Spleen (tissue), 11 donors: ENCODE measurements around the gene TENT5A. TPM values are rescaled to one million over a fixed set of nuclear protein-coding genes. Genes with fewer than 3 reads are reported as not detected.

Experiments
- DNase-seq: peaks from one replicate; pipeline ENCODE4 v3.0.0-alpha.2; 2020
- H3K27ac ChIP-seq, 8 donors: fragments of 200-600 bp; sonication (generic) in 7 of 8; 1 replicate in 4 of 8; 2 replicates in 4 of 8; pipeline versions ENCODE4 v1.5.0 to v1.8.0; 2016 to 2021; ENCODE audit warnings: inconsistent platforms in 4 of 8, mild to moderate bottlenecking in 4 of 8, moderate library complexity in 1 of 8
- H3K27me3 ChIP-seq, 7 donors: fragments of 200-600 bp; sonication (generic) in 6 of 7; replicated peaks in 1 of 7; 1 replicate in 4 of 7; 2 replicates in 3 of 7; pipeline versions ENCODE4 v1.5.0 to v1.8.0; 2016 to 2021; ENCODE audit warnings: inconsistent platforms in 3 of 7, mild to moderate bottlenecking in 1 of 7
- H3K36me3 ChIP-seq, 6 donors: fragments of 200-600 bp; sonication (generic) in 5 of 6; 1 replicate in 4 of 6; 2 replicates in 2 of 6; pipeline versions ENCODE4 v1.5.0 to v1.8.0; 2016 to 2021; ENCODE audit warnings: inconsistent platforms in 2 of 6
- H3K4me1 ChIP-seq, 6 donors: fragments of 200-600 bp; sonication (generic) in 5 of 6; 1 replicate in 3 of 6; 2 replicates in 3 of 6; pipeline versions ENCODE4 v1.5.0 to v1.8.0; 2016 to 2021; ENCODE audit warnings: inconsistent platforms in 3 of 6
- H3K4me3 ChIP-seq, 8 donors: fragments of 200-600 bp; sonication (generic) in 7 of 8; 1 replicate in 4 of 8; 2 replicates in 4 of 8; pipeline versions ENCODE4 v1.5.0 to v1.8.0; 2016 to 2021; ENCODE audit warnings: inconsistent platforms in 4 of 8, mild to moderate bottlenecking in 4 of 8, moderate library complexity in 2 of 8
- H3K9me3 ChIP-seq, 8 donors: fragments of 200-600 bp; sonication (generic) in 7 of 8; 1 replicate in 4 of 8; 2 replicates in 4 of 8; pipeline versions ENCODE4 v1.5.0 to v1.8.0; 2016 to 2021; ENCODE audit warnings: inconsistent platforms in 4 of 8
- POLR2A ChIP-seq, 3 donors: fragments of 450-650 bp; IDR thresholded peaks; one replicate each; pipeline ENCODE4 v1.5.1; 2017; ENCODE audit warnings: antibody characterized with exemption in 3 of 3, mild to moderate bottlenecking in 1 of 3
- POLR2AphosphoS5 ChIP-seq, 3 donors: sonication (generic); formaldehyde crosslinking; IDR thresholded peaks; one replicate each; pipeline ENCODE4 v1.5.1; 2017; ENCODE audit warnings: antibody characterized with exemption in 3 of 3
- WGBS, 5 donors: extraction: QIAGEN DNeasy Blood & Tissue Kit in 3 of 5; methylation state at CpG; one replicate each; pipeline versions ENCODE4 v1.1.5 to v1.1.7; 2013 to 2018; 5-methylcytosine and 5-hydroxymethylcytosine counted together
- intact Hi-C: fragments of 100-400 bp; cut with DNase I; formaldehyde crosslinking; loops from one replicate; pipeline ENCODE4 v1.15.0; 2023; ENCODE audit warnings: low total_unique reads
- polyA plus RNA-seq, 3 donors: library from polyadenylated mRNA; stranded (reverse); fragments of 200-250 nt; gene quantifications; one replicate each; pipeline ENCODE4 v1.2.1, GENCODE V29; 2013
- total RNA-seq, 7 donors: library from RNA; depleted of rRNA in 3 of 7; stranded (reverse); fragments of >200 nt in 3 of 7; fragmentation: NEBNext Ultra II Directional in 4 of 7; extraction: Animal tissue kit (Norgen Biotek cat#: 25700) in 4 of 7; gene quantifications; one replicate each; pipeline versions ENCODE4 v1.1.0 to v1.2.1, GENCODE V29; 2016 to 2021
- TF ChIP-seq, protein P1 (sequence below), 11 experiments: fragments of 200-600 bp in 7 of 11; fragments of 450-650 bp in 4 of 11; sonication (generic) in 4 of 11; IDR thresholded peaks in 8 of 11; conservative IDR thresholded peaks in 3 of 11; 1 replicate in 7 of 11; 2 replicates in 4 of 11; pipeline versions ENCODE4 v1.4.0 to v1.8.0; 2016 to 2021; ENCODE audit warnings: antibody characterized with exemption in 11 of 11, inconsistent platforms in 4 of 11, mild to moderate bottlenecking in 1 of 11
- donor health status: healthy with polysubstance abuse.
- donor health status: DM: no; HTN: no; CAD: no; lungs with moderate emphysema.
- donor health status: DM: no; HTN: no; CAD: no.
- donor health status: Bipolar disorder and iron deficiency.
- donor health status: healthy.
- donor health status: DM: no; HTN: no; CAD: no.
- donor health status: DM: yes; HTN: yes; CAD: no.

Gene TENT5A
- total and polyA plus RNA-seq, 10 donors: 3.0 to 25.2 (median 15.3) TPM

DNA sequence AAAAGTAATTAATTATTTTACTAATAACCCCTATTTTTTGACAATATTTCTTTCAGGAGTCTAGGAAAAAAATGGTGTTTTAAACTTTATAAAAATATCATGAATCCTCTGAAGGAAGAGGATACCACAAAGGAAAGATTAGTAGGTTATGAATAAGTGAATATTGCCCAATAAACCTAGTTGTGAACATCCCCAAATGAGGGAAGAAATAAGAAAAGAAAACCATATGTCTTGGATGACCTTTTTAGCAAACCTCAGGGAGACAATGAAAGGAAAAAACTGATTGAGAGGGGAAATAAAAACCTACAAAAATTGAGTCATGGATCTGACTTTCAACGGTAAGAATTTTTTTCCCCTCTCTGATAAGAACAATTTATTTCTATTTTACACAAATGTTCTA is 34.4 kb downstream of the TENT5A start:
- Histone ChIP-seq H3K9me3 (no peaks in the 10 kb centered on the region), H3K4me3 (no peak overlapping the region), H3K27me3 (no peaks in the 10 kb centered on the region), H3K4me1 (no peaks in the 10 kb centered on the region), H3K27ac (no peak overlapping the region), H3K36me3 (no peaks in the 10 kb centered on the region)
- WGBS, 5 donors: 48 to 97% (median 75%) methylated on average over 1 of the region's 1 CpG
- intact Hi-C loops: no loop called here
- no peak for DNase-seq
- TF ChIP-seq, protein P1, sequence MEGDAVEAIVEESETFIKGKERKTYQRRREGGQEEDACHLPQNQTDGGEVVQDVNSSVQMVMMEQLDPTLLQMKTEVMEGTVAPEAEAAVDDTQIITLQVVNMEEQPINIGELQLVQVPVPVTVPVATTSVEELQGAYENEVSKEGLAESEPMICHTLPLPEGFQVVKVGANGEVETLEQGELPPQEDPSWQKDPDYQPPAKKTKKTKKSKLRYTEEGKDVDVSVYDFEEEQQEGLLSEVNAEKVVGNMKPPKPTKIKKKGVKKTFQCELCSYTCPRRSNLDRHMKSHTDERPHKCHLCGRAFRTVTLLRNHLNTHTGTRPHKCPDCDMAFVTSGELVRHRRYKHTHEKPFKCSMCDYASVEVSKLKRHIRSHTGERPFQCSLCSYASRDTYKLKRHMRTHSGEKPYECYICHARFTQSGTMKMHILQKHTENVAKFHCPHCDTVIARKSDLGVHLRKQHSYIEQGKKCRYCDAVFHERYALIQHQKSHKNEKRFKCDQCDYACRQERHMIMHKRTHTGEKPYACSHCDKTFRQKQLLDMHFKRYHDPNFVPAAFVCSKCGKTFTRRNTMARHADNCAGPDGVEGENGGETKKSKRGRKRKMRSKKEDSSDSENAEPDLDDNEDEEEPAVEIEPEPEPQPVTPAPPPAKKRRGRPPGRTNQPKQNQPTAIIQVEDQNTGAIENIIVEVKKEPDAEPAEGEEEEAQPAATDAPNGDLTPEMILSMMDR (IDR thresholded peaks at IDR 0.05 in 8 of 11, conservative IDR thresholded peaks at IDR 0.05 in 3 of 11): no peak
- no peak for TF ChIP-seq POLR2A (IDR thresholded peaks at IDR 0.05)
- no peak for TF ChIP-seq POLR2AphosphoS5 (IDR thresholded peaks at IDR 0.05)

DNA sequence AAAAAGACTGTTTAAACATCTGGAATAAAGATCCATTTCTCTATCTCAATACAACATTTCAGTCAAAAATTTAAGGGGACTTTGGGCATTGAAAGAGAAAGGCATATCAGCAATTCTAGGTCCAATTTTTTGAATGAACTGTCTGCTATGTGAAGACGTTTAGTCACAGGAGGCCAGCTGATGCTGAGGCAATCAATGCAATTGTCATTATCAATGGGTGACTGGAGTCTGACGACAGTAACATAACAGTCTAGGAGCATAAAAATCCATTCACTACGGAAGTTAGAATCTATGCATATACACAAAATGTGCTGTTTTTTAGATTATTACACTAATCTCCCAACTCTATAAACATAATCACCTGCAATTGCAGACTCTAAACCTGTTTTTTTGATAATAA is 37.8 kb downstream of the TENT5A start:
- Histone ChIP-seq H3K4me1 (no peaks in the 10 kb centered on the region), H3K4me3 (no peak overlapping the region), H3K9me3 (no peaks in the 10 kb centered on the region), H3K27ac (no peak overlapping the region), H3K27me3 (no peaks in the 10 kb centered on the region), H3K36me3 (no peaks in the 10 kb centered on the region)
- TF ChIP-seq POLR2A (IDR thresholded peaks at IDR 0.05) (no peak), POLR2AphosphoS5 (IDR thresholded peaks at IDR 0.05) (no peak)
- TF ChIP-seq, protein P1 (IDR thresholded peaks at IDR 0.05 in 8 of 11, conservative IDR thresholded peaks at IDR 0.05 in 3 of 11): no peak
- intact Hi-C loops: no loop called here
- WGBS, 5 donors: 79 to 90% (median 87%) methylated on average over 3 of the region's 3 CpGs
- DNase-seq: no peak

DNA sequence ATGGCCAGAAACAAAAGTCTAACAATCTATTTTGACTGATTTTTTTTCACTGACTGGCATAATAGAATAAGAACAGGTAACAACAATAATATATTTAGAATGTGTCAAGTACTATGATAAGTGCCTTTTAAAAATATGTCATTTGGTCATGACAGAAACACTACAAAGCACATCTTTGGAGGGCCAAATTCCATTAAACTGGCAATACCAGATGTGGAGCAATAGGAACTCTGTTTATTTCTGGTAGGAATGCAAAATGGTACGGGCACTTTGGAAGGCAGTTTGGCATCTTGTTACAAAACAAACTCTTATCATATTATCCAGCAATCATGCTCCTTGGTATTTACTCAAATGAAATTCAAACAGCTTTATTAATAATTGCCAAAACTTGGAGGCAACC is 39.3 kb downstream of the TENT5A start:
- 78 to 94% (median 92%) methylated on average over 1 of the region's 1 CpG for WGBS, 5 donors
- no peaks in the 10 kb centered on the region for H3K27me3 ChIP-seq
- intact Hi-C loops: no loop called here
- no peak overlapping the region for H3K4me3 ChIP-seq
- H3K9me3 ChIP-seq: no peaks in the 10 kb centered on the region
- no peak overlapping the region for H3K27ac ChIP-seq
- DNase-seq: no peak
- no peak for TF ChIP-seq POLR2A (IDR thresholded peaks at IDR 0.05)
- no peaks in the 10 kb centered on the region for H3K4me1 ChIP-seq
- H3K36me3 ChIP-seq: no peaks in the 10 kb centered on the region

DNA sequence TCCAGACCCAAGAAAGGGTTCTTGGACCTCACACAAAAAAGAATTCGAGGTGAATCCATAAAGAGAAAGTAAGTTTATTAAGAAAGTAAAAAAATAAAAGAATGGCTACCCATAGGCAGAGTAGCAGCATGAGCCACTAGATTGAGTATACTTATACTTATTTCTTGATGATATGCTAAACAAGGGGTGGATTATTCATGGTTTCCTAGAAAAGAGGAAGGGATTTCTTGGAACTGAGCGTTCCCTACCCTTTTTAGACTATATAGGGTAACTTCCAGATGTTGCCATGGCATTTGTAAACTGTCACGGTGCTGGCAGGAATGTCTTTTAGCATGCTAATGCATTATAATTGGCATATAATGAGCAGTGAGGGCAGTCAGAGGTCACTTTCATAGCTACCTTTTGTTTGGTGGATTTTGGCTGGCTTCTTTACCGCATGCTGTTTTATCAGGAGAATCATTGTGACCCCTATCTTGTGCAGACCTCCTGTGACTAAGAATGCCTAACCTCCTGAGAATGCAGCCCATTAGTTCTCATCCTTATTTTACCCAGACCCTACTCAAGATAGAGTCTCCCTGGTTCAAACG is 44.3 kb downstream of the TENT5A start:
- WGBS, 5 donors: 64 to 77% (median 71%) methylated on average over 5 of the region's 5 CpGs
- intact Hi-C loops: no loop called here
- no peak overlapping the region for H3K4me3 ChIP-seq
- H3K9me3 ChIP-seq: no peaks in the 10 kb centered on the region
- no peak for DNase-seq
- no peaks in the 10 kb centered on the region for H3K36me3 ChIP-seq
- H3K27ac ChIP-seq: no peak overlapping the region
- no peaks in the 10 kb centered on the region for H3K4me1 ChIP-seq
- no peaks in the 10 kb centered on the region for H3K27me3 ChIP-seq
- TF ChIP-seq, protein P1 (IDR thresholded peaks at IDR 0.05 in 8 of 11, conservative IDR thresholded peaks at IDR 0.05 in 3 of 11): no peak
- TF ChIP-seq POLR2AphosphoS5 (IDR thresholded peaks at IDR 0.05) (no peak), POLR2A (IDR thresholded peaks at IDR 0.05) (no peak)

DNA sequence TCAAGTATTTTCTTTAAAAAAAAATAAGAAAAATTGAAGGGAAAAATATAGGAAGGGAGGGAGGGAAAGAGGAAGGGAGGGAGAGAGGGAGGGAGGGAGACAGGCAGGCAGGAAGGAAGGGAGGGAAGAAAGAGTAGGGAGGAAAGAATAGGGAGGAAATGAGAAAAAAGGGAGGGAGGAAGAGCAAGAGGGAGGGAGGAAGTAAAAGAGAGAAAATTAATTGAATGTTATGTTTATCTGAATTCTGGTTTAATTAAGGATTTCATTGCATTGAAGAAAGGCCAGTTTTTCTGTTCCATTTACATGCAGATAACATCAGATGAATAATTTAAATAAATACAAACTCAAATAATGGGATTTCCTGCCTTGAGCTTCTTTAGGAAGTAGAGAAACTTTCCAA is 47.8 kb downstream of the TENT5A start:
- intact Hi-C loops: no loop called here
- Histone ChIP-seq H3K4me1 (no peaks in the 10 kb centered on the region), H3K4me3 (no peak overlapping the region), H3K36me3 (no peaks in the 10 kb centered on the region), H3K27ac (no peak overlapping the region), H3K9me3 (no peaks in the 10 kb centered on the region), H3K27me3 (no peaks in the 10 kb centered on the region)
- TF ChIP-seq, protein P1 (IDR thresholded peaks at IDR 0.05 in 8 of 11, conservative IDR thresholded peaks at IDR 0.05 in 3 of 11): no peak
- no peak for TF ChIP-seq POLR2AphosphoS5 (IDR thresholded peaks at IDR 0.05)
- no peak for TF ChIP-seq POLR2A (IDR thresholded peaks at IDR 0.05)
- DNase-seq: no peak
